Measurements from ENCODE around the gene TET1.
"Not testable (repeated sequence)": the region's sequence is repeated elsewhere in the genome, so short reads cannot be mapped to it uniquely, and the experiment has no call there.

The TET1 gene

DNA sequence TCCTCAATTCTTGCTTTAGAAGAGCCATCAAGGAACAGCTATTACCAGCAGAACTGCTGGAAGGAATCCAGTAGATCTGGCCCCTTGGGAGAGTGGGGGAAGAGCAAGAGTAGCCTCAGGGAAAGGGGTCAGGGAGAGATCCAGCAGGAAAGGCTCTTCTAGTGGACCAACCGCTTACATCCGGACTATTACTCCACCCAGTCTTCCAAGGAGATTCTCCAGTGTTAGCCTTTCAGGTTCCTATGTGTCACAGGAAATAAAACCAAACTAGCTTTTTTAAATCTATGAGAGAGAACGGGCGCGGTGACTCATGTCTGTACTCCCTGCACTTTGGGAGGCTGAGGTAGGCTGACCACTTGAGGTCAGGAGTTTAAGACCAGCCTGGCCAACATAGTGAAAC is 34.3 kb downstream of the TET1 start:
- H3K36me3 Mint-ChIP-seq: no peaks in the 10 kb centered on the region
- no peaks in the 10 kb centered on the region for H3K4me1 Mint-ChIP-seq
- no peaks in the 10 kb centered on the region for H3K9me3 Mint-ChIP-seq
- no peak overlapping the region for H3K4me3 Mint-ChIP-seq
- H3K27me3 Mint-ChIP-seq: no peaks in the 10 kb centered on the region
- H3K27ac Mint-ChIP-seq: no peak overlapping the region
- ATAC-seq: no peak

DNA sequence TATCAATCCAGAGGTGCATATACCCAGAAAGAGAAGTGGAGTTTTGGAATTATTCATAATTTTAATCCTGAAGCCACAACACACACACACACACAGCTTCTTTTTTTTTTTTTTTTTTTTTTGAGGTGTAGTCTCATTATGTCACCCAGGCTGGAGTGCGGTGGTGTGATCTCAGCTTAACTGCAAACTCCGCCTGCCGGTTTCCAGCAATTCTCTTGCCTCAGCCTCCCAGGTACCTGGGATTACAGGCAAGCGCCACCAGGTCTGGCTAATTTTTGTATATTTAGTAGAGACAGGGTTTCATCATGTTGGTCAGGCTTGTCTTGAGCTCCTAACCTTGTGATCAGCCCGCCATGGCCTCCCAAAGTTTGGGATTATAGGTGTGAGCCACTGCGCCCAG is 35.4 kb downstream of the TET1 start:
- H3K27ac Mint-ChIP-seq: no peak overlapping the region
- no peak overlapping the region for H3K4me3 Mint-ChIP-seq
- H3K9me3 Mint-ChIP-seq: no peaks in the 10 kb centered on the region
- ATAC-seq: no peak
- peaks cover 8% of the 10 kb centered on the region for H3K4me1 Mint-ChIP-seq
- H3K36me3 Mint-ChIP-seq: no peaks in the 10 kb centered on the region
- H3K27me3 Mint-ChIP-seq: no peaks in the 10 kb centered on the region

DNA sequence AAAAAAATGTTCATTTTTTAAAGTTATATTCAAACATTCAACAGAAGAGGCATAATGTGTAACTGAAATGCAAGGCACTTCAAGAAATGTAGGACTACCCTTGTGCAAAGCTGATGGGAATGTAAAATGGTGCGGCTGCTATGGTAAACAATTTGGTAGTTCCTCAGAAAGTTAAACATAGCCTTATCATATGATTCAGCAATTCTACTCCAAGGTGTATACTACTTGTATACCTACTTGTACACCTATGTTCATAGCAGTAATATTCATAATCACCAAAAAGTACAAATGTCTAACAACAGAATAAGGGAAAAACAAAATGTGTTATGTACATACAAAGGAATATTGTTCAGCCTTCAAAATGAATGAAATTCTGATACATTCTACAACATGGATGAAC is 37.3 kb downstream of the TET1 start:
- ATAC-seq: no peak

DNA sequence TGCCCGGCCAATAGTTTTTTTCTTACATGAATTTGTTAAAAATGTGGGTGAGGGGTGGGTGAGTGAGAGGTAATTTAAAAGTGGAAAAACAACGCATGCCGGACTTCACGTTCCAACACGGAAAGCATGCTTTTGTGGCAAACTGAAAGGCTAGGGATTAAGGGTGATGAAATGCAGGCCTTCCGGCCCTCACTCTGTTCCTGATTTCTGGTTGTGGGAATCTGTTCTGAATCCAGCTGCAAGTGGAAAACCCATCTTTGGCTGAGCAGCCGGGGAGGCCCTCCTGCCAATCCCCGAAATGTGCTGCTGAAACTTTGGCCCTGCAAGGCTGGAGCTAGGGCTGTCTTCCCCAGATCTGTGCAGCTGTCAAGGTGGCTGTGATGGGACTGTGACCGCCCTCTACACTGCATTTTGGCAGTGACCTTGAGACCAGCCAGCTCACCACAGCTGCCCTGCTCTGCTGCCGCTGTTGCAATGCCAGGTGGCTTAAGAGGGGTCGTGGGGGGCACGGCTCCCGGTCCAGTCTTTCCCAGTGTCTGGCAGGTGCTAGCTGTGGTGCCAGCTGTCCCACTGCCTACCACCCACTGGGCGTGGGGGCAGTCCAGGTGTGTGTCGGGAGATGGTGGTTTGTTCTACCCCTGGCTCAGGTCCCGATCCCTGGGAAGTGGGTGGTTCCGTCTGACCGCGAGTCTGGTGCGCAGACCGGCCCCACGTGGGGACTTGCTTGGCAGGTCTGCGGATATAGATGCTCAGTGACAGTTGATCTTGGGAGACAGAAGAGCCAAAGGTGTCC is 39.0 kb downstream of the TET1 start:
- no peak for ATAC-seq
- peak overlapping the region; percentile 44 for H3K4me3 Mint-ChIP-seq
- H3K27ac Mint-ChIP-seq: no peak overlapping the region
- H3K9me3 Mint-ChIP-seq: no peaks in the 10 kb centered on the region
- no peaks in the 10 kb centered on the region for H3K27me3 Mint-ChIP-seq
- H3K36me3 Mint-ChIP-seq: peaks cover 5% of the 10 kb centered on the region
- peaks cover 17% of the 10 kb centered on the region for H3K4me1 Mint-ChIP-seq

More for the DNA sequence above, 37.3 kb downstream of the TET1 start:
- Mint-ChIP-seq H3K4me3 (no peak overlapping the region), H3K9me3 (no peaks in the 10 kb centered on the region), H3K4me1 (peaks cover 17% of the 10 kb centered on the region), H3K36me3 (no peaks in the 10 kb centered on the region), H3K27me3 (no peaks in the 10 kb centered on the region), H3K27ac (no peak overlapping the region)

DNA sequence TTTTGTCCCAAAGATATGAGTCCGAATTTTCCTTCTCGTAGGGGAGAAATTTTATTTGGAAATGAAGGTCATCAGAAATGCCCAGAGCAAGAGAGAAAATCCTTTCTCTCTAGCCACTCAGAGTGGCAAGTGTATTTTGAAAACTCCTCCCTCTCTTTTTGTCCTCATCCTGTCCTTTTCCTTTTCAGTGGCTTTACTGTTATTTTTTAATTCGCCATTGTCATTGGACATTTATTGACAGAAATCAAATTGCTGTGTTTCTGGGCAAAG is 39.6 kb downstream of the TET1 start:
- H3K27me3 Mint-ChIP-seq: no peaks in the 10 kb centered on the region
- H3K4me1 Mint-ChIP-seq: peaks cover 17% of the 10 kb centered on the region
- H3K9me3 Mint-ChIP-seq: no peaks in the 10 kb centered on the region
- H3K4me3 Mint-ChIP-seq: peak overlapping the region; percentile 87
- peak overlapping the region; percentile 91 for H3K27ac Mint-ChIP-seq
- ATAC-seq: no peak
- H3K36me3 Mint-ChIP-seq: peaks cover 8% of the 10 kb centered on the region

DNA sequence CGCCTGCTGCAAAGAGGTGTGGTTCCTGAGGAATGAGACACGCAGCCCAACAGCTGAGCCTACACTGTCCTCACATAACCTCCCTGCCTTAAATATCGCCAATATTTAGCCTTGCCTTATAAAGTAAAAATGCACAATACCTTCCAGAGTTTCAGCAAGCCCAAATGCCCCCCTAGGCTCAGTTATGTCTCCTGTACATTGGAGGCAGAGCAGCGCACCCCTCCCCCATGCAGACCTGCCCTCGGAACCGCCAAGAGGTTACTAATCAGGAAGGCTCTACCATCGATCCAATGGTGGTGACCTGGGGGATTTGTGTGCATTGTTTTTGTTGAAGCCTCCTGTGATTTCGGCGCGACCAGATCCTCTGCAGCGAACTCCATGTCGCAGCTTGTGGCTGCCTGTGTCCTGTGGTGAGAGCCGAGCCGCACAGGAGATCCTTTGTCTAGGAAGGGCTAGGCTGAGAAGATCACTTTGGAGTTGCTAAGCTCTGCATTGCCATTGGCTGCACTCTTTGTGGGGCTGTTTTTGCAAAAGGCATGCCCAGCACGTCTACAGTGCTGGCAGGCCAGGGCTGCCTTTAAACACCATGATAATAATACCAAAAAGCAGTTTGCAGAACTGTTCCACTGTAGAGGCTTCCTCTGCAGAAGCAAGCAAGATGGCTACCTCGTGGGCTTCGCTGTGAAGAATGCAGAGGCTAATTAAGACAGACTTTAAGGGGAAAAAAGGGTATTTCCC is 40.1 kb downstream of the TET1 start:
- peak; percentile 88 for ATAC-seq
- Mint-ChIP-seq H3K36me3 (peaks cover 8% of the 10 kb centered on the region), H3K9me3 (no peaks in the 10 kb centered on the region), H3K27me3 (no peaks in the 10 kb centered on the region), H3K4me1 (peaks cover 17% of the 10 kb centered on the region), H3K4me3 (peak overlapping the region; percentile 87), H3K27ac (peak overlapping the region; percentile 91)

DNA sequence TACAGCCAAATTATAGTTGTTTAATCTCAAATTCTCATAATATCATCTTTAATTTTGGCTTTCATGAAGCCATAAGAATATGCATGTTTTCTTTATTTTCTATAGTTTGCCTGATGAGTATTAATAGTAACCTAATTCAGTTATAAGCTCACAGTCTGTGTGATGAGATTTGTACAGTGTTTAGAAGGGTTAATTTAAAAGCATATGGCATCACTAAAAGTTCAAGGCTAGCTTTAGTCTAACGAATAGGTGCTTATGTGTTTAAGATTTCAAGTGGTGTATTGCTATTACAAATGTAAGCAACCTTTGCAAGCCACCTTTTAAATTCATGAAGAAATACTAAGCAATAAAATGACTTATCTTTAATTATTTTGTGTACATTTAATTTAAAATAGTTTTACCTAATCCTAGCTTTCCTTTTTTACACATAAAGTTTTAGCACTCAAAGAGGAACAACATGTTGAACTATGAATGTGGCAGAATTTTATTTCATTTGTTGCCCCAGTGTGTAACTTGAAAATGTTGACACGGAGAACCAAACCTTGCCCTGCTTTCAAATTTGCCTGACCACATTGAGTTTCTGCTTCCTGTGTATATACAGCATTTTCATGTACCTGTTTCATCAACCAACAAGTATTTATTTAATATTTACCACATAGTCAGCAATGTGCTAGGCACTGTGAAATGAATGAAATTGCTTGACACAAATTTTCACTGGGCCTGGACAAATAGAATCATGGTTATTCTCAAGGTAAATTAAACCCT is 41.5 kb downstream of the TET1 start:
- peaks cover 8% of the 10 kb centered on the region for H3K36me3 Mint-ChIP-seq
- no peak overlapping the region for H3K4me3 Mint-ChIP-seq
- H3K27me3 Mint-ChIP-seq: no peaks in the 10 kb centered on the region
- no peaks in the 10 kb centered on the region for H3K9me3 Mint-ChIP-seq
- H3K4me1 Mint-ChIP-seq: peaks cover 17% of the 10 kb centered on the region
- no peak for ATAC-seq
- H3K27ac Mint-ChIP-seq: no peak overlapping the region

DNA sequence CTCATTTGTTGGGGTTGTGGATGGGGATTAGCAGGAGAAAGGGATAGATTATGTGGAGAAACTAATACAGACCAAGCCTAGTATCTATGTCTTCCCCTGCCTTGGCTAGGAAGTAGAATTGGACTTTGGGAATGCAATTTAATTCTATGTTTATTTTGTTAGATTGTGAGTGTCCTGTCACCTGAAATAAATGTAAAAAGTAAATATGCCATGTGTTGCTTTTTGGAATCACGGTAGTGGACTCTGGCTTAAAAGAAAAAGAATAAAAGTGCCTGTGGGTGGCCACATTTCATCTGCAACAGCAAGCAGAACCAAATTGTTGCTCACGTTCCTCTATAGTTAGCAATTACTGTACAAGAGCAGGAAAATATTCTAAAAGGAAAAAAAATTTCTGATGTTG is 42.3 kb downstream of the TET1 start:
- Mint-ChIP-seq H3K27me3 (no peaks in the 10 kb centered on the region), H3K9me3 (no peaks in the 10 kb centered on the region), H3K36me3 (peaks cover 8% of the 10 kb centered on the region), H3K27ac (no peak overlapping the region), H3K4me1 (peaks cover 17% of the 10 kb centered on the region), H3K4me3 (no peak overlapping the region)
- ATAC-seq: no peak

DNA sequence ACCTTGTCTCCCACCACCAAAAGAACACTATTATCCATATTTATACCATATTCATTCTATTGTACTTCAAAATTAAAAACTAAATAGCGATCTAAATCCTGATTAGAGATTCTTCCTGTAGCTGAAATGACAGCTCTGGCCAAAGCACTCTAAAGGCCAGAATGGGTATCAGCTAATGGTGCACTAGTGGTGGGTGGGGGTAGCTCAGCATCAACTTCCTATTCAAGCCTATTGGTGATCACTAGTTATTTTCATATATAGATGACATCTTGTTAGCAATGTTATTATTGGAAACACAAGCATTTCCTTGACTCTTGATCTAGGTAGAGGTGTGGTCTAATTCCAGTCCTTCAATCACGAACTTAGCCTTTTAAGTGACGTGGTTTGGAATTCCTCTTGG is 43.6 kb downstream of the TET1 start:
- no peaks in the 10 kb centered on the region for H3K9me3 Mint-ChIP-seq
- peaks cover 17% of the 10 kb centered on the region for H3K4me1 Mint-ChIP-seq
- H3K27me3 Mint-ChIP-seq: no peaks in the 10 kb centered on the region
- H3K27ac Mint-ChIP-seq: no peak overlapping the region
- peaks cover 8% of the 10 kb centered on the region for H3K36me3 Mint-ChIP-seq
- no peak for ATAC-seq
- no peak overlapping the region for H3K4me3 Mint-ChIP-seq

DNA sequence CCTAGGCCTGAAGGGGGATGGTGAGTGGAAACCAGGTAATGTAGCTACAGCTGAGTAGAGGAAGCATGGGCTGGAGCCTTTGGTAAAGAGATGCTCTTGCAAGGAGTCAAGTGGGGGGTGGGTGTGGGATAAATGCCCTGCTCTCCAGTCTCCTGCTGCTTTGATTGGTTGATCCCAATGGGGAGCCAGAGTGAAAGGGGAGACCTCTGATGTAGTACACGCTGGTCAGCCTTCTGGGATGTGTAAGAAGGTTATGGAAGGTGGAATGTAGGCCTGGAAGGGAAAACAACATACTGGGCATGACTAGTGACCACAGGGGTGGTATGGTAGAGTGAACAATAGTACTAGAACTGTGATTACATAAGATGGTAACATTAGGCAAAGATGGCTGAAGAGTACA is 44.3 kb downstream of the TET1 start:
- no peak for ATAC-seq
- H3K4me3 Mint-ChIP-seq: no peak overlapping the region
- no peaks in the 10 kb centered on the region for H3K27me3 Mint-ChIP-seq
- H3K36me3 Mint-ChIP-seq: peaks cover 8% of the 10 kb centered on the region
- H3K4me1 Mint-ChIP-seq: peaks cover 17% of the 10 kb centered on the region
- H3K27ac Mint-ChIP-seq: no peak overlapping the region
- no peaks in the 10 kb centered on the region for H3K9me3 Mint-ChIP-seq

DNA sequence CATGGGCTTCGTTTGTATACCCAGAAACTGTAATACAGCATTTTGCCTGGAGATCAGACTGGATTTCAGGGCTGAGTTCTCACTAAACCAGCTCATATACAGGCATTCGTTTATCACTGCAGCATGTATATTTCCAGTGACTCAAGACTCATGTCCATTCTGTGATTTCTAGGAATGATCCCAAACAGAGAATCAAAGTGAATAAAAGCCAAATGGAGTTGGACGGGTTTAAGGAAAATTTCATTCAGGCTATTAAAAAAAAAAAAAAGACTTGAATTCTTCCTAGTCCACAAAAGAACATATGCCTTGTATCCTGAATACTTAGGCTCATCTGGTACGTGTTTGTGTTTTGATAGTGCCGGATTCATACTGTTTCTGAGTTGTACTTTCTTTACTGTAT is 46.8 kb downstream of the TET1 start:
- H3K4me1 Mint-ChIP-seq: no peaks in the 10 kb centered on the region
- ATAC-seq: no peak
- no peak overlapping the region for H3K4me3 Mint-ChIP-seq
- H3K9me3 Mint-ChIP-seq: no peaks in the 10 kb centered on the region
- H3K27ac Mint-ChIP-seq: no peak overlapping the region
- no peaks in the 10 kb centered on the region for H3K27me3 Mint-ChIP-seq
- H3K36me3 Mint-ChIP-seq: peaks cover 8% of the 10 kb centered on the region

DNA sequence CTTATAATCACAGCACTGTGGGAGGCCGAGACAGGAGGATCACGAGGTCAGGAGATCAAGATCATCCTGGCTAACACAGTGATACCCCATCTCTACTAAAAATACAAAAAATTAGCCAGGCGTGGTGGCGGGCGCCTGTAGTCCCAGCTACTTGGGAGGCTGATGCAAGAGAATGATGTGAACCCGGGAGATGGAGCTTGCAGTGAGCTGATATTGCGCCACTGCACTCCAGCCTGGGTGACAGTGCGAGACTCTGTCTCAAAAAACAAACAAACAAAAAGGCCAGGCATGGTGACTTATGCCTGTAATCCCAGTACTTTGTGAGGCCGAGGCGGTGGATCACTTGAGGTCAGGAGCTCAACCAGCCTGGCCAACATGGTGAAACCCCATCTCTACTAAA is 49.9 kb downstream of the TET1 start:
- H3K4me1 Mint-ChIP-seq, H3K9me3 Mint-ChIP-seq, H3K4me3 Mint-ChIP-seq, ATAC-seq, H3K27me3 Mint-ChIP-seq, H3K27ac Mint-ChIP-seq, H3K36me3 Mint-ChIP-seq: not testable (repeated sequence)

DNA sequence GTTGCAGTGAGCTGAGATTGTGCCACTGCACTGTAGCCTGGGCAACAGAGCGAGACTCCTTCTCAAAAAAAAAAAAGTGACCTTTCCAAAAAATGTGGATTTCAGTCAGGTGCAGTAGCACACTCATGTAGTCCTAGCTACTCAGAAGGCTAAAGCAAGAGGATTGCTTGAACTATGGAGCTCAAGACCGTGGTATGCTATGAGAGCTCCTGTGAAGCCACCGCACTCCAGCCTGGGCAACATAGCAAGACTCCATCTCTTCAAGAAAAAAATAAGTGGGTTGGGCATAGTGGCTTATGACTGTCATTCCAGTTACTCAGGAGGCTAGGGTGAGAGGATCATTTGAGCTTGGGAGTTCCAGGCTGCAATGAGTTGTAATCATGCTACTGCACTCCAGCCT is 51.1 kb downstream of the TET1 start:
- H3K4me3 Mint-ChIP-seq: no peak overlapping the region
- no peak overlapping the region for H3K27ac Mint-ChIP-seq
- no peaks in the 10 kb centered on the region for H3K36me3 Mint-ChIP-seq
- H3K27me3 Mint-ChIP-seq: no peaks in the 10 kb centered on the region
- no peak for ATAC-seq
- H3K4me1 Mint-ChIP-seq: no peaks in the 10 kb centered on the region
- no peaks in the 10 kb centered on the region for H3K9me3 Mint-ChIP-seq

DNA sequence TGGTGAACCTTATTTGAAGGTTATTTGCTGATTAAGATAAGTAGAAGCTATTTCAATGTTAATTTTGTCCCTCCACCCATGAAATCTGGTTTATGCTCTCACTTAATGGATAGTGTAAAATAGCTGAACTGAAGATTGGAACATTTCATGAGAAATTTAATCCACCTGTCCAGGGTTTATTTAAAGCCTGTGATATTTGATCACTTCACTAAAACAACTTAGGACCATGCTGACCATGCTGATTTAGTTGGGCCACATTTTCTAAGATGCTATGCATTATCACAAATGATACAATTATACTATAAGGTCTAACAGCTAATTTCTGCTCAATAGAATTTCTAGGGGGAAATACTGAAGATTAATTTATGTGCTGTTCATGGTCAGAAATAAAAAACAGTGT is 53.8 kb downstream of the TET1 start:
- ATAC-seq, H3K36me3 Mint-ChIP-seq, H3K27me3 Mint-ChIP-seq, H3K9me3 Mint-ChIP-seq, H3K27ac Mint-ChIP-seq, H3K4me3 Mint-ChIP-seq, H3K4me1 Mint-ChIP-seq: not testable (repeated sequence)

DNA sequence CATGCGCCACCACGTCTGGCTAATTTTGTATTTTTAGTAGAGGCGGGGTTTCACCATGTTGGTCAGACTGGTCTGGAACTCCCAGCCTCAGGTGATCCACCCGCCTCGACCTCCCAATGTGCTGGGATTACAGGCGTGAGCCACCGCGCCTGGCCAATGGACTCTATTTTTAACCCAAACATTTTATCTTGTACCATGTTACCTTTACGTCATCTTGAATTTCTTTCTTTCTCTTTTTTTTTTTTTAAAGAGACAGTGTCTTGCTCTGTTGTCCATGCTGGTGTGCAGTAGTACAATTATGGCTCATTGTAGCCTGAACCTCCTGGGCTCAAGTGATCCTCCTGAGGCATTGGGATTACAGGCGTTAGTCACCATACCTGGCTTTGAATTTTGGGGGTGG is 57.6 kb downstream of the TET1 start:
- H3K4me3 Mint-ChIP-seq, H3K4me1 Mint-ChIP-seq, ATAC-seq, H3K27me3 Mint-ChIP-seq, H3K9me3 Mint-ChIP-seq, H3K36me3 Mint-ChIP-seq, H3K27ac Mint-ChIP-seq: not testable (repeated sequence)

DNA sequence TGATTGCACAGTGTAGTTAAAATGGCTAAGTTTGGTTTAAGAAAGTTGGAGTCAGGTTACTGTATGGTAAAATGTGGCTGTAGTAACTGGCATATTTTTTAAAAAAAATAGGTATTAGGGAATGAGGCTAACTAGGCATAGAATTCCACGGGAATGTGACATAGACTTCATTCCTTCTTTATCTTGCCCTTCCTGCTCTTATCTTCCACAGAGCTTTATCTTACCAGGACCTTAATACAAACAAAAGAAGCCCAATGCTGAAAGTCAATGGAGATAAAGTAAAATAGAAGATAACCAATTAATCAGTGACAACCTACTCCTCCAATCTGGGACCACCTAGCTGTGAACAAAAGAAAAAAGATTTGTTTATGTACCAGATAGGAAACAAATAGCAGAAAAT is 58.1 kb downstream of the TET1 start:
- Mint-ChIP-seq H3K27me3 (no peaks in the 10 kb centered on the region), H3K4me3 (no peak overlapping the region), H3K9me3 (no peaks in the 10 kb centered on the region), H3K27ac (no peak overlapping the region), H3K36me3 (no peaks in the 10 kb centered on the region), H3K4me1 (peaks cover 6% of the 10 kb centered on the region)
- ATAC-seq: no peak
